ENCODE measurements around the gene GSG1L. TPM values are rescaled to one million over a fixed set of nuclear protein-coding genes. Genes with fewer than 3 reads are reported as not detected.

The GSG1L gene
- total RNA-seq, 1 donor from 2014 or later = not detected

DNA sequence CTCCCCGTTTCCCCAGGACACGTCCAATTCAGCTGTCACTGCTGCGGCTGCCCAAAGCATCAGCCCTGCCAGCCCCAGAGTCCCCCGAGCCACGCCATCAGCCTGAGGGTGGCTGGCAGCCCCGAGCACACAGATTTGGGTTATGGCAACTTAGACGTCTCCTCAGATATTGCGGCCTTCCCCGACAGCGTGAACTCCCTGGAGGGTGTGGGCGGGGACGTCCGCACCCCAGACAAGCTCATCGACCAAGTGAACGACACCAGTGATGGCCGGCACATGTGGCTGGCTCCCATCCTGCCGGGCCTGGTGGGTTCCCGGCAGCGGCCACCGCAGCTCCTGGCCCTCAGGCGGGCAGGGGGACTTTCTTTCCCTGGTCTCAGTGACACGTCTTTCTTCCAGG is 288.7 kb downstream of the GSG1L start:
- no peak for DNase-seq (ENCODE audit: low read depth, low spot score)

DNA sequence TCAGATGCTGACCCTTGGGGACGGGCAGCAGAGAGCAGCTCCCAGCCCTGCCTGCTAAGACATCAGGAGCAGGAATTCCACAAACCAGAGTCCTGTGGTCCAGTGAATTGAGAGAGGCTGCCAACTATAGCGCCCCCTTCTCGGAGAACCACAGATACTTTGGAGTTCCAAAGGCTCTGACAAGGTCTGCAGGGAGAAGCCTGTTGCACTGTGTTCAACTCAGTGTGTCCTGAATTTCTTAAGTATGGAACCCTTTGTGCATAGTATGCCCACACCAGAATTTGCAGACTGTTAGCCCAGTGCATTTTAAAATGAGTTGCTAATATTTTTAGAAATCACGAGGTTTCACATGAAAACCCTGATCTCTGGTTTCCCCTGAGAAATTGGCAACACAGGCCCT is 290.2 kb downstream of the GSG1L start:
- DNase-seq (ENCODE audit: low read depth, low spot score) = no peak
- Mint-ChIP-seq H3K36me3 (ENCODE audit: low read depth) (peaks cover 2% of the 10 kb centered on the region), H3K27me3 (ENCODE audit: low read depth) (no peaks in the 10 kb centered on the region), H3K4me3 (no peak overlapping the region), H3K27ac (ENCODE audit: unreplicated experiment) (no peak overlapping the region), H3K9me3 (no peaks in the 10 kb centered on the region), H3K4me1 (peaks cover 6% of the 10 kb centered on the region)
- TF ChIP-seq, protein P1, sequence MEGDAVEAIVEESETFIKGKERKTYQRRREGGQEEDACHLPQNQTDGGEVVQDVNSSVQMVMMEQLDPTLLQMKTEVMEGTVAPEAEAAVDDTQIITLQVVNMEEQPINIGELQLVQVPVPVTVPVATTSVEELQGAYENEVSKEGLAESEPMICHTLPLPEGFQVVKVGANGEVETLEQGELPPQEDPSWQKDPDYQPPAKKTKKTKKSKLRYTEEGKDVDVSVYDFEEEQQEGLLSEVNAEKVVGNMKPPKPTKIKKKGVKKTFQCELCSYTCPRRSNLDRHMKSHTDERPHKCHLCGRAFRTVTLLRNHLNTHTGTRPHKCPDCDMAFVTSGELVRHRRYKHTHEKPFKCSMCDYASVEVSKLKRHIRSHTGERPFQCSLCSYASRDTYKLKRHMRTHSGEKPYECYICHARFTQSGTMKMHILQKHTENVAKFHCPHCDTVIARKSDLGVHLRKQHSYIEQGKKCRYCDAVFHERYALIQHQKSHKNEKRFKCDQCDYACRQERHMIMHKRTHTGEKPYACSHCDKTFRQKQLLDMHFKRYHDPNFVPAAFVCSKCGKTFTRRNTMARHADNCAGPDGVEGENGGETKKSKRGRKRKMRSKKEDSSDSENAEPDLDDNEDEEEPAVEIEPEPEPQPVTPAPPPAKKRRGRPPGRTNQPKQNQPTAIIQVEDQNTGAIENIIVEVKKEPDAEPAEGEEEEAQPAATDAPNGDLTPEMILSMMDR (conservative IDR thresholded peaks at IDR 0.05) = no peak

More for the DNA sequence above, 288.7 kb downstream of the GSG1L start:
- Mint-ChIP-seq H3K36me3 (ENCODE audit: low read depth) (peaks cover 2% of the 10 kb centered on the region), H3K4me3 (no peak overlapping the region), H3K27me3 (ENCODE audit: low read depth) (no peaks in the 10 kb centered on the region), H3K9me3 (no peaks in the 10 kb centered on the region), H3K27ac (ENCODE audit: unreplicated experiment) (peak overlapping the region; percentile 57), H3K4me1 (peaks cover 8% of the 10 kb centered on the region)
- TF ChIP-seq, protein P1 (conservative IDR thresholded peaks at IDR 0.05) = no peak

DNA sequence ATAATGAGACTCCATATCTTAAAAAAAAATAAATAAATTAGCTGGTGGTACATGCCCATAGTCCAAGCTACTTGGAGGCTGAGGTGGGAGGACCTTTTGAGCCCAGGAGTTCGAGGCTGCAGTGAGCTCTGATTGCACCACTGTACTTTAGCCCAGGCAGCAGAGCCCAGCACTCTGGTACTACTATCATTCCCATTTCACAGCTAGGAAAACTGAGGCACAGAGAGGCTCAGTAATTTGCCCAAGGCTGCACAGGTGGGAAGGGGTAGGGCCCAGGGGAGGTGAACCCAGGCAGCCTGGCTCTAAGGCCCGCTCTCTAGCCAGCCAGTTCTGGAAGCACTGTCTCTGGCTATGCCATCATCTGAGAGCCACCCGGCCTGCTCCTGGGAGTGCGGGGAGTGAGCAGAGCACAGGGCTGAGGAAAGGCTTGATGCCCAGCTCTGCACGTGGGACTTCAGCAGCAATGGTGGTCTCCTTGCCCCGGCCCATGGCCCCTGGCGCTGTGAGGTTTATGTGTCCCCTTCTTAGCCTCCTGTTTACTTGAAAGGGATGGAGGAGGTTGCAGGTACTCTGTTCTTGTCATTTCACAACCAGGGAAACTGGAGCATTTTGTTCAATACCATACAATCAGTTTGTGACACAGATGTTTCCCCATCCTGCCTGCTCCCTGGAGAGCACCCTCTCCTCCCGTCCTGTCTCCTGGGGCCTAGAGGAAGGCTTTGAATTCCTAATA is 291.3 kb downstream of the GSG1L start:
- Mint-ChIP-seq H3K27me3 (ENCODE audit: low read depth) (no peaks in the 10 kb centered on the region), H3K9me3 (no peaks in the 10 kb centered on the region), H3K36me3 (ENCODE audit: low read depth) (peaks cover 2% of the 10 kb centered on the region), H3K4me3 (no peak overlapping the region), H3K4me1 (peaks cover 6% of the 10 kb centered on the region), H3K27ac (ENCODE audit: unreplicated experiment) (peak overlapping the region; percentile 88)
- TF ChIP-seq, protein P1 (conservative IDR thresholded peaks at IDR 0.05) = no peak
- no peak for DNase-seq (ENCODE audit: low read depth, low spot score)

DNA sequence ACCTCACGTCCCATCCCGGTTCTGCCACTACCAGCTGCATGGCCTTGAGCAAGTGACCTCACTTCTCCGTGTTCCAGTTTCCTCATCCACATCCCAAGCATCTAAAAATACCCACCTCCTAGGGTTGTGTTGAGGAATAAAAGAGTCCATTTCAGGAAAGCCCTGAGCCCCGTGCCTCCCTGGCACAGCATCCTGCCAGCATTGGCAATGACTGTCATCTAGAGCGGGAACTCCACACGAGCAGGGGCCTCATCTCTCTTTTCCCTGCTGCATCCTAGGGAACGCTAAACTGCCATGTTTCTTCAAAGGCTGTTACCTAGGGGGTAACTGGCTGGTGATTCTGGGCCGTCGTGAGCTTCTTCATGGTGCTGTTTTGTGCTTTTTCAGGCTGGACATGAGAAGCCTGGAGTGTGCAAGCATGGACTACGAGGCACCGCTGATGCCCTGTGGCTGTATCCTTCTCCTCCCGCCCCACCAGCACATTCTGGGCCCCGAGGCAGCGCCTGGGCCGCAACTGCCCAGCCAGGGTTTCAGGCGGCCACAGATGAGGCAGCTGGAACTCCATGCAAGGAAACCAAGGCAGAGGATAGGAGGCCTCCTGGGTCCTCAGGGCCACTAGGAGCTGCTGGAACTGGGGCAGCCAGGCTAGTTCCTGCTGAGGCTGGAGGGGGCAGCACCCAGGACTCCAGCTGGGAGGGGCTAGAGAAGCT is 292.2 kb downstream of the GSG1L start:
- Mint-ChIP-seq H3K27me3 (ENCODE audit: low read depth) (no peaks in the 10 kb centered on the region), H3K4me3 (no peak overlapping the region), H3K27ac (ENCODE audit: unreplicated experiment) (no peak overlapping the region), H3K4me1 (peaks cover 6% of the 10 kb centered on the region), H3K9me3 (no peaks in the 10 kb centered on the region), H3K36me3 (ENCODE audit: low read depth) (peaks cover 2% of the 10 kb centered on the region)
- TF ChIP-seq, protein P1 (conservative IDR thresholded peaks at IDR 0.05) = no peak
- DNase-seq (ENCODE audit: low read depth, low spot score) = no peak

DNA sequence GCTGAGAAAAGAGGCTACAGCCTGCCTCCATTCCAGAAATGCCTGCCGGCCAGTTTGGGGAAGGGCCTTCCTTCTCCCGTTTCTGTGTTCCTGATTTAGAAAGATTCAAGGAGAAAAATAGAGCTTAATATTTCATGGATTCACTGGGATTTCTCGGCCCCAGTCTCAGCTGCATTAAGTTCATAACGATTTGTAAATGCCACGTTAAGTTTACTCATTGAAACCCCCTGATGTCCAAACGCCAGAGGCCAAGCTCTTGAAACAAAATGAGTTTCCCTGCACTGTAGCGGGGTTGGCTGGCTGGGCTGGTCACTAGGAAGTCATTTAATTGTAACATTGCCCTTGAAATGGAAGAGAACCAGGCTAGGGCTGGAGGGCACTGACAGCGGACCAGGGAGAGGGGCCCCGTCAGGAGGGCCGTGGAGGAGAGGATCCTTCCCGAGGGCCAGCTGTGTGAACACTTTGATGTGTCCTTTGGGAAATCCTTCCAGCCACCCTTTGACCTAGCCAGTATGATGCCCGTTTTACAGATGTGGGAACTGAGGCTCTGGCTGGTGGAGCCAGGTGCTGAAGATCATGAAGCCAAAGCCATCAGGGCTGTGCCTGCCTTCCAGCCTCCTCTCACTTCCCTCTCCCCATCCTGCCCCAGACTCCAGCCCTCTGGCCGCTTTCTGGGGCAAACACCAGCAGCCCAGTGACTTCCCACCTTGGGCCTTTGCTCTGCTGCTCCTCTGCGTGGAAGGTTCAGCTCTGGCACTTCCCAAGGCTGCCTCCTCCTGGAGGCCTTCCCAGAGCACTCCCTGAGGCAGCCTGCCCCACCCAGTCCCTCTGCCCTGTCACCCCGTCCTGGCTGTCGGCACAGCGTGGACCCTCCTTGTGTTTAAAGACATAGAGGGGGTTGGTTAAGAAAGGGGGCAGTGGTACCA is 293.0 kb downstream of the GSG1L start:
- peaks cover 6% of the 10 kb centered on the region for H3K4me1 Mint-ChIP-seq
- H3K36me3 Mint-ChIP-seq (ENCODE audit: low read depth) = peaks cover 4% of the 10 kb centered on the region
- no peaks in the 10 kb centered on the region for H3K9me3 Mint-ChIP-seq
- TF ChIP-seq, protein P1 (conservative IDR thresholded peaks at IDR 0.05) = no peak
- H3K4me3 Mint-ChIP-seq = no peak overlapping the region
- H3K27ac Mint-ChIP-seq (ENCODE audit: unreplicated experiment) = no peak overlapping the region
- no peak for DNase-seq (ENCODE audit: low read depth, low spot score)
- no peaks in the 10 kb centered on the region for H3K27me3 Mint-ChIP-seq (ENCODE audit: low read depth)

All from neural crest cell (in vitro differentiated cells).